ENCODE results near the gene IL1R2.
"Not testable (repeated sequence)": the region's sequence is repeated elsewhere in the genome, so short reads cannot be mapped to it uniquely, and the experiment has no call there.

IL1R2 gene

DNA sequence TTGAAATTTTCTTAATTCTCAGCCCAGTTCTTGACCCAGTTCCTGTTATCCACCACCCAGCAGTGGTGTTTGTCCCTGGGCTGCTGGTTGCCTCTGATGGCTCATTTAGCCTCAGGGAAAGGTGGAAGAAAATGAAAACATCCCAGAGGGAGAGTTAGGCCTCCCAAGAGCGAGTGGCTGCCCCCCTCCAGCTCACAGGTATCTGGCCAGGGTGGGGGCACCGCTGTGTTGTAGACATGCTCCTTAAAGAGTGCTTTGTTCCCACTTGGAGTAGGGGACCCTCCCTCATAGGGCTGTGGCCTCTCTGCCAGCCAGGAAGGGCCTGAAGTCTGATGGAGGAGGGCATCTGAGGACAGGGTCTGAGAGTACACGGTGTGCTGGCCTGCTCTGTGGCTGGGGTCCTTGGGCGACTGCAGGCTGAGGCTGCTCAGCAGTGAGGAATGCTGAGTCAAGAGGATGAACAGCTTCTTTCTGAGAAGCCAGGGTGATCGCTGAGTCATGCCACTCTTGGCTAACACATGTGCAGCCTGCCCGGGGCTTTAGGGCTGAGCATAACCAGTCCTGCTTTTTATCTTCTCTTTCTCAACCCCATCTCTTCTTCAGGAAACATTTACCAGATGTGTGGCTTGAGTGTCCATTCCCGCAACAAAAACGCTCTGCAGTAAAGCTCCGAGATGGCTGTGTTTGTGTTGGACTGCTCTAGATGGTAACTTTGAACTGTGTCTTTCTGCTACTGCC, 72.3 kb downstream of the IL1R2 start:
- DNase-seq: peak; percentile 28

DNA sequence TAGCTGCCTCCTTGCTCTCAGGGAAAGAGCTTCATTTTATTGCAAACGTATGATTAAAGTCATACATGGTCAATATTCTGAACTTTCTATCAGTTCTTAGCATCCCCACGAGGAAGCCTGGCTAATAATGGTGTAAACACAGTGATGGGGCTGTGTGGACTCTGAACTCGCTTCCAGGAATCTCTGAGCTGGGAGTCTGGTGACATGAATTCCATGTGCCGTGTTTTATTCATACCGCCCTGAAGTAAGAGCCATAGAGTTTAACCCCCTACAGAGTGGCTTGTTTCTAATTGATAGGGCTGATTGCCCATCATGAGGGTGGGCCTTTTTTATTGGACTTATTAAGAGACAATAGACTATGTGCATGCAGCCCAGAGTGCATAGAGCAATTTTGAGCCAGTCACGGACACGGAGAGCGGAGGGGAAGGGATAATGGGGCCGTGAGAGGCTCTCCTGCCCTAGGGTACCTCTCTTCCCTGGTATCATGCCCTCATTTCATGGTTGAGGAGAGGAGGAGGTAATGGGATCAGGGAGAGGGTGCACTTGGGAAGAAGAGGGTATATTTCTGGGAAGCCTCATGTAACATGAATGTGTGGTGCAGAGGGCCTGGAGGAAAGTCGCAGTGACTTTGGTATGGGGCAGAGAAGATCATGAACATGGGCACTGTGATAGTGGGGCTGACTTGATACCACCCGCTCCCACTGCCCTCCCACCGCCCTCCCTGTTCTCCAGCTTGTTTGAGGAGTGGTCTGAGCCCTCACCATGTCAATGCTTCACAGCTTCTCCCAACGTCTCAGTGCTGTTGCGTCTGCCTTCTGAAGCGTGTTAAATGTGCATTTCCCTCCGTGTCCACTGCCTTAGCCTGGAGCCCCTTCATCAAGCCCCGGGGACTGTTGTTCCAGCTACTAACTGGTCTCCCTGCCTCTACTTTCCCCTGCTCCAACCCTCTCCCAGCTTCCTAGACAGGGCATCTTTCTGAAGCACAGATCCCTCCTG, 73.2 kb downstream of the IL1R2 start:
- DNase-seq: no peak

DNA sequence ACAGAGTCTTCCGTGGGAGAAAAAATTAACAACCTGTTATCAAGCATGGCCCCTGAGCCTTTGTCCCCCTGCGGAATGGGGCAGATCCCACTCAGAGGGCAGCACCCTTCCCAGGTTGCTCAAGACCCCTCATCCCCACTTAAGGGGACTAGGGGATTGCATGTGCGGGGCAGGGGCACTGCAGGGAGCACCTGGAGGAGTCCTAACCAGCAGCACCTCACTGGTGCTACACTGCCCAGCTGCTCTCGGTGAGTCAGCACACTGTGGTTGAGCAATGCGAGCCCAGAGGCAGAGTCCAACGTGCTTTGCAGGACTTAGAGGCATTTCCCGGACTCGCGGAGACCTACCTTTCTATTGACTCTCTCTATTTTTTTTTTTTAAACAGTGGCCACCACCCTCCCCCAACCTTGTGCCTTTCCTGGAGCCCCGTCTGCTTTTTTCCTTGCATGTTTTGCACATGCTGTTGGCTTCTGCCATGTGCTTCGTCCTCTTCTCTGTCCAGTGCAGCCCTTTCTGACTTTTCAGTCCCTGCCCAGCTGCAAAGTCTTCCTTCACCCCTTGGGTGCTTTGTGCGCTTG, 74.0 kb downstream of the IL1R2 start:
- DNase-seq: no peak

DNA sequence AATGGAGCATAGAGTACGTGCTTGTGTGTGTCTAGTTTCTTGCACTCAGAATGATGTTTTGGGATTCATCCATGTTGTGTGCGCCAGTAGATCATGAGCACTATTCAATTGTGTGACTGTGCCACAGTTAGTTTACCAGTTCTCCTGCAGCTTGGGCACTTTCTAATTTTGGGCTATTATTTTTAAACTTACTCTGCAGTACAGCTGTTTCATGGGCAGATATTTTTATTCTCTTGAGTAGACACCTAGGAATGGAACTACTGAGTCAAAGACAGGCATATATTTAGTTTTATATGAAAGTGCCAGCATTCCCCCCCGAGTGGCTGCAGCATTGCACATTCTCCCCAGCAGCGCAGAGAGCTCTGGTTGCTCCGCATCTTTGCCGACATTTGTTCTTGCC, 74.8 kb downstream of the IL1R2 start:
- DNase-seq: no peak

DNA sequence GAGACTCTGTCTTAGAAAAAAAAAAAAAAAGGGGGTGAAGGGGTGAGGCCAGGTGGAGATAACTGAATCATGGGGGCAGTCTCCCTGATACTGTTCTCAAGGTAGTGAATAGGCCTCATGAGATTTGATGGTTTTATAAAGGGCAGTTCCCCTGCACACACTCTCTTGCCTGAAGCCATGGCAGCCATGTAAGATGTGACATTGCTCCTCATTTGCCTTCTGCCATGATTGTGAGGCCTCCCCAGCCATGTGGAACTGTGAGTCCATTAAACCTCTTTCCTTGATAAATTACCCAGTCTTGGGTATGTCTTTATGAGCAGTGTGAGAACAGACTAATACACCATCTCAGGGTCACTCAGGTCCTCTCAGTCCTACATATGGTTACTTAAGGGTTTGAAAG, 76.4 kb downstream of the IL1R2 start:
- not testable (repeated sequence) for DNase-seq

DNA sequence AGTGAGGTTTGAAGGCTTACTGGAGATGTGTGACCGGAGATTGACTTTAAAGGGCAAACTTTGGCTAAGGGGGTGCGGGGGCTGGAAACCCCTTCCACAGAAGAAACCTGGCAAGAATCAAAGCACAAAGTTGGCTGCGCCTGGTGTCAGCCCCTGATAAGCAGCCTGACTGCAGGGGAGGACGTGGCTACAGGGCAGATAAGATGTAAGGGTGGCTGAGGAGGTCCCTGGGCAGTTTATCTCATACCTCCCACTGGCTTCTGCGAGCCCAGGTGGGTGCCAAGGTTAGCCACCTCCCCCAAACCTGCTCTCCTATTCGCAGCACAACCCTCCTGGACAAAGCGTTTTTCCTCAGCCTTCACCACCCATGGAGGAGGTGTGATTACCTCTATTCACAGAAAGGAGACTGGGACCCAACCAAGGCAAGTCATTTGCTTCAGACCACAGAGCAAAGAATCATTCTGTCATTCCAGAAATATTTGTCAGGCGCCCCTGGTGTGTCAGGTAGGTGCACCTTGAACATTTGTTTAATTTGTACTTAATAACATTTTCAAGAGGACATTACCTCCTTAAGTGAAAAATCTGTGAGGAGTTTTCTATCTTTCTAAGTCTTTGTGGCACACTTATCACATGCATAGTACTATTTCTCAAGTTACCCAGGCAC, 77.7 kb downstream of the IL1R2 start:
- DNase-seq: no peak

DNA sequence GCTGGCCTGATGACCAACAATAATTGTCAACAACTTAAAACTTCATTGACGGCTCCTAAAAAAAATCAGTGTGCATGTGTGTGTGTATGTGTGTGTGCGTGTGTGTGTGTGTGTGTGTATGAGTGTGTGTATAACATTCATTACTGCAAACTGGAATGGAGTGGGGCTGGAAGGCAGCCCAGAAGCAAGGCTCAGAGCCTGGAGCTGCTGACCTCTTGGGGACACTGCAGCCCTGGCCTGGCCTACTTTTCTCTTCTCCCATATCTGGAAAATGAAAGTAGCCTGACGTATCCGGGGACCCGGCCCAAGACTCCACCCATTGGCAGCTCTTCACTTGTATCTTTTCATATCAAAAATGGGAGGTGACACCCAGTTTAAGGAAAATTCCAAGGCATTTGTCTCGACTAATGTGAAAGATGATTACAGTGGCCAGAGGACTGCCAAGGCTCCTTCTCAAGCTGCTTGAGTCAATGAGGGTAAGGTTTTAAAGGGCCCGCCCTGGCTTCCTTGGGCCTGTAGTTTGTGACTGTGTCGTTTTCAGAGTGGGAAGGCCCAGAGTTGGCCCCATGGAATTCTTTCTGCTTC, 78.4 kb downstream of the IL1R2 start:
- no peak for DNase-seq

DNA sequence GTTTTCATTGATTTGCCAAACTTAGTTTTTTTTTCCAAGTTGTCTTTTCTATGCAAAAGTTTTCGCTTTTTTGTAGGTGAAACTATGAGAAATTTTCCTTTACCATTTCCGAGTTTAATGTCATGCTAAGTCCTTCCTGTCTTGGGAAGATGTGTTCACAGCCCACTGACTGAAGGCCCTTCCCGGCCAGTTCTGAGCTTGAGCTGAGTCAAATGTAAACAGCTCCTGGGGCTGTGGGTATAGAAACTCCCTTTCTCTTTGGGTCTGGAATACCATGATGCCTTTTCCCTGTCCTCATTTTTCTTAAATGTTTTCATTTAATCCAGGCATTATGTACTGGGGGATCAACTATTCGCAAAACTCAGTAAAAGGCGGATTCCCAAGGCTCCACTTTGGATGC, 81.0 kb downstream of the IL1R2 start:
- DNase-seq: no peak

DNA sequence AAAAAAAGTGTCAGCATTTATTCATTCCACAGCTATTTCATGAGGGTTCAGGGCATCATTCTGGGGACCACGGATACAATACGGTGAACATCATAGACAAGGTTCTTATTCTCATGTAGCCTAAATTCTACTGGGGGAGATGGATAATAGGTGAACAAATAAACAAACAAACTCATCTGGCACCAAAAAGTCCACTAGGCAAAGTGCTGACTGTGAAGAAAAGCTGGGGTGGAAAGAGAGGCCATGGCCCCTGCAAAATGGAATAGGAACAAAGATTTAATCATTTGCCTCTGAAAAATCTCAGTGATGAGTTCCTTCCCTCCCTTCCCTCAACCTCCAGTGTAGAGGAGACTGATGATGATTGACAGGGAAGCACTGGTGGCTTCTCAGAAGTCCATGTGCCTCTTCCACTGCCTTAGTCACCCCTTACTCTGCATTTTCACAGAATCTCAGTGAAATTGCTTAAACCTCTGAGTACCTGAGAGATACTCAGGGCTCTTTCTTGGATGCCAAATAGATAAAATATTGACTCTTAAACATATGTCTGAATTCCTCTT, 81.5 kb downstream of the IL1R2 start:
- DNase-seq: no peak

DNA sequence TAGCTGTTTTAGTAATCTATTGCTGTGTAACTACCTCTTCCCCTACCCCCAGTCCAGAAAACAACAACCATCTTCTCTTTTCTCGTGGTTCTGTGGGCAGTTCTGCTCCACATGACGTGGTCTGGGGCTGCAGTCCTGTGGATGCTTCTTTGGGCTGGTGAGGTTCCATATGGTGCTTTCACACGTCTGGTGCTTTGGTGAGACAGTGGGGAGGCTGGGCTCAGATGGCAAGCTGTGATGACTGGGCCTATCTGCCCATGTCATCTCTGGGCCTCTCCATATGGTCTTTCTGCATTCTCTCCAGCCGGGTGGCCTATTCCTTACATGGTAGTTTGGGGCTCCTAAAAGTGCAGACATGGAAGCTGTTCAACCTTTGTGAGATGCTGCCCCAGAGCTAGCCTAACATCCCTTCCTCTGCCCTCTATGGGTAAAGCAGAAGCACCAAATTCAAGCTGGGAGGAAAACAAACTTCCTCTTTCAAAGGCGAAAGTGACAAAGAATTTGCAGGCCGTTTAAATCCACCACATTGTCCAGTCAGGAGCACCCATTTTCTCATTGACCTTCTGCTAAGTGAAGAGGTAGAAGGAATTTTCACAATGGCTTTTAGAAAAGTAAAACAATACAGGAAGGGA, 82.5 kb downstream of the IL1R2 start:
- DNase-seq: peak; percentile 32

DNA sequence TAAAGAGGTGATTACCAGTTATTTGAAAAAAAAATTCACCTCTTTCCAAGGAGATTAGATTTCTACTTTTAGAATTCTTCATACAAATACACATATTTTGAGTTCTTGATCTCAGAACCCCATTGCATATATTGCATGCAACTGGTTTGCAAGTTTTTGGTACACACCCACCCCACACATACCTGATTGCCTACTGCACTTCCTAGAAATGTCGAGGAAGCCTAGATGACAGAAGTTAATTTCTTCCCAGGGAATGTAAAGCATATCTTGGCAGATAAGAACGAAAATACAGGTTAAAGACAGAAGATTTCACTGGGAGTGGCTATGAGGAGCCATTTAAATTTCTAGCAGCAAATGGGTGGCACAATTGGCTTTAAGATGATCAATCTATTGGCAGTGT, 83.7 kb downstream of the IL1R2 start:
- DNase-seq: no peak

DNA sequence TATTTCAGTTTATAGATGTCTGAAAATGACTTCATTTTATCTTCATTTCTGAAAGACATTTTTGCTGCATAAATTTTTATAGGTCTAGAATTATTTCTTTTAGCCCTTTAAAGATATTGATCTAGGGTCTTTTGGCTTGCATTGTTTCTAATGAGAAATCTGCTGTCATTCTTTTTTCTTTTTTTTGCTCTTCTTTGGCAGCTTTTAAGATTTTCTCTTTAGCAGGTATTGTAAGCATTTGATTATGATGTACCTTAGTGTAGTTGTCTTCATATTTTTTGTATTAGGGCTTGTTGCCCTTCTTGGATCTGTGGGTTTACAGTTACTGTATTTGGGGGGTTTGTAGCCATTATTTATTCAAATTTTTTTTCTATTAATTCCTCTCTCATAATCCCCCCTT, 84.8 kb downstream of the IL1R2 start:
- DNase-seq: no peak

Data from KG1 (cell line).